ENCODE measurements around the gene SEPTIN12. TPM values are rescaled to one million over a fixed set of nuclear protein-coding genes. Genes with fewer than 3 reads are reported as not detected.

SEPTIN12 gene
- total RNA-seq, 1 donor from 2014 or later, result not detected

DNA sequence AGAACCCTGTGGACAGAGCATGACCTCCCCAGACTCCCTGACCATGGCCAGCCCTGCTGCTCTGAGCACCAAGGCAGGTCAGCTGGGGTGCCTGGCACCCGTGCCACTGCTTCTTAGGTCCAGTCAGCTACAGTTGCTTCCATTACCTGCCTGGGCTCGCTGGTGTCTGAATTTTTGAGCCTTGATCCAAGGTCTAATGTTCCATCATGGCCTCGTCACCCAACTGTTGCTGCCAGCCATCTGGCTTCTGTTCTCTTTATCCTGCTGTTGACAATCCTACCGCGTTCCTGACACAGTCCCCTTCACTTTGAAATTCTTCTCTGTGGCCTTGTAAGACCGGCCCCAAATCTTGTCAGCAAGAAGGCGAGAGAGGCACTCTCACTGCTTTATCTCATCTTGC is 42.3 kb upstream of the SEPTIN12 start:
- Mint-ChIP-seq H3K36me3 (ENCODE audit: insufficient read depth) (peaks cover 18% of the 10 kb centered on the region), H3K4me3 (ENCODE audit: low read depth) (no peak overlapping the region), H3K27ac (no peak overlapping the region), H3K9me3 (ENCODE audit: low read depth) (no peaks in the 10 kb centered on the region), H3K4me1 (ENCODE audit: low read depth) (no peaks in the 10 kb centered on the region), H3K27me3 (no peaks in the 10 kb centered on the region)
- DNase-seq (ENCODE audit: low spot score, unreplicated experiment), result no peak
- TF ChIP-seq, protein P1, sequence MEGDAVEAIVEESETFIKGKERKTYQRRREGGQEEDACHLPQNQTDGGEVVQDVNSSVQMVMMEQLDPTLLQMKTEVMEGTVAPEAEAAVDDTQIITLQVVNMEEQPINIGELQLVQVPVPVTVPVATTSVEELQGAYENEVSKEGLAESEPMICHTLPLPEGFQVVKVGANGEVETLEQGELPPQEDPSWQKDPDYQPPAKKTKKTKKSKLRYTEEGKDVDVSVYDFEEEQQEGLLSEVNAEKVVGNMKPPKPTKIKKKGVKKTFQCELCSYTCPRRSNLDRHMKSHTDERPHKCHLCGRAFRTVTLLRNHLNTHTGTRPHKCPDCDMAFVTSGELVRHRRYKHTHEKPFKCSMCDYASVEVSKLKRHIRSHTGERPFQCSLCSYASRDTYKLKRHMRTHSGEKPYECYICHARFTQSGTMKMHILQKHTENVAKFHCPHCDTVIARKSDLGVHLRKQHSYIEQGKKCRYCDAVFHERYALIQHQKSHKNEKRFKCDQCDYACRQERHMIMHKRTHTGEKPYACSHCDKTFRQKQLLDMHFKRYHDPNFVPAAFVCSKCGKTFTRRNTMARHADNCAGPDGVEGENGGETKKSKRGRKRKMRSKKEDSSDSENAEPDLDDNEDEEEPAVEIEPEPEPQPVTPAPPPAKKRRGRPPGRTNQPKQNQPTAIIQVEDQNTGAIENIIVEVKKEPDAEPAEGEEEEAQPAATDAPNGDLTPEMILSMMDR (IDR thresholded peaks at IDR 0.05; ENCODE audit: unreplicated experiment), result no peak

DNA sequence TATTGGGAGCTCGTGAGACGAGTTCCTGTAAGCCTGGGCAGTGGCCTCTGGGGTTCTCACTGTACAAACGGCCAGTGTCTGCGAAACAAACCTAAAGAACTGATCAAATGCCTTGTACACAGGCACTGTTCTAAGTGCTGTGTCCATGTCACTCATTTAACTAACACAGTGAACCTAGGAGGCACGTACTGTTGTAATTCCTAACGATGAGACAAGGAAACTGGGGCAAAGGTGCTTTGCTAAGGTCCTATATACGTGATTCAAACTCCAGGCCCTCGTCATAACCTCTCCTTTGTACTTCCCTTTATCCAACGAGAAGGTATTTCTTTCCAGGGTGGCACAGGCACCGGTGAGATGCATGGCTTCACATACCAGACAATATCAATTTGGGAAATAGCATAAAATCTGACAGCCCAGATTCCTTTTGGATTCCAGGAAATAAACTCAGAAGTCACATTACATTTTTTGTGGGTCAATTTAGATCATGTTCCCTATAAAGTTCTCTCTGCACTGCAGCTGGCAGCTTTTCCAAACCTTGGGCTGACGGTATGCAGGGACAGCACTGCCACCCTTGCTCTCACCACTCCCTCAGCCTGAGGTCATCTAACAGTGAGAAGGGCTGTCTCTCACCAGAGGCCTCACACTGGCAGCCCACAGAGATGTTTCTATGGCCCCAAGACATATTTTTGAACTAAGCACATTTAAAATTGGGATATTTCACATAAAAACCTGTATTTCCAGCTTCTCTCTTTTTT is 40.6 kb upstream of the SEPTIN12 start:
- Mint-ChIP-seq H3K27ac (no peak overlapping the region), H3K27me3 (no peaks in the 10 kb centered on the region), H3K9me3 (ENCODE audit: low read depth) (no peaks in the 10 kb centered on the region), H3K4me3 (ENCODE audit: low read depth) (no peak overlapping the region), H3K36me3 (ENCODE audit: insufficient read depth) (peaks cover 18% of the 10 kb centered on the region), H3K4me1 (ENCODE audit: low read depth) (no peaks in the 10 kb centered on the region)
- TF ChIP-seq, protein P1 (IDR thresholded peaks at IDR 0.05; ENCODE audit: unreplicated experiment), result no peak
- DNase-seq (ENCODE audit: low spot score, unreplicated experiment), result no peak

GRCh38 chr16:4826980-4827379 is 38.8 kb upstream of the SEPTIN12 start:
- no peaks in the 10 kb centered on the region for H3K4me1 Mint-ChIP-seq (ENCODE audit: low read depth)
- H3K4me3 Mint-ChIP-seq (ENCODE audit: low read depth), result no peak overlapping the region
- no peaks in the 10 kb centered on the region for H3K9me3 Mint-ChIP-seq (ENCODE audit: low read depth)
- no peaks in the 10 kb centered on the region for H3K27me3 Mint-ChIP-seq
- H3K27ac Mint-ChIP-seq, result no peak overlapping the region
- no peak for DNase-seq (ENCODE audit: low spot score, unreplicated experiment)
- H3K36me3 Mint-ChIP-seq (ENCODE audit: insufficient read depth), result peaks cover 14% of the 10 kb centered on the region
- TF ChIP-seq, protein P1 (IDR thresholded peaks at IDR 0.05; ENCODE audit: unreplicated experiment), result no peak

- Mint-ChIP-seq H3K4me1 (ENCODE audit: low read depth) (no peaks in the 10 kb centered on the region), H3K27me3 (no peaks in the 10 kb centered on the region), H3K4me3 (ENCODE audit: low read depth) (no peak overlapping the region), H3K27ac (no peak overlapping the region), H3K9me3 (ENCODE audit: low read depth) (no peaks in the 10 kb centered on the region), H3K36me3 (ENCODE audit: insufficient read depth) (peaks cover 15% of the 10 kb centered on the region)
- TF ChIP-seq, protein P1 (IDR thresholded peaks at IDR 0.05; ENCODE audit: unreplicated experiment), result no peak
- no peak for DNase-seq (ENCODE audit: low spot score, unreplicated experiment)
These were observed 38.4 kb upstream of the SEPTIN12 start for GRCh38 chr16:4826526-4826925.

- H3K36me3 Mint-ChIP-seq (ENCODE audit: insufficient read depth), result peaks cover 10% of the 10 kb centered on the region
These were observed 37.1 kb upstream of the SEPTIN12 start for GRCh38 chr16:4825196-4825595.

More at GRCh38 chr16:4825196-4825595, 37.1 kb upstream of the SEPTIN12 start:
- DNase-seq (ENCODE audit: low spot score, unreplicated experiment), result no peak
- no peak overlapping the region for H3K4me3 Mint-ChIP-seq (ENCODE audit: low read depth)
- H3K27me3 Mint-ChIP-seq, result no peaks in the 10 kb centered on the region
- H3K27ac Mint-ChIP-seq, result no peak overlapping the region
- TF ChIP-seq, protein P1 (IDR thresholded peaks at IDR 0.05; ENCODE audit: unreplicated experiment), result no peak
- no peaks in the 10 kb centered on the region for H3K9me3 Mint-ChIP-seq (ENCODE audit: low read depth)
- H3K4me1 Mint-ChIP-seq (ENCODE audit: low read depth), result no peaks in the 10 kb centered on the region
